Gastrocnemius medialis (tissue), 4 donors: ENCODE measurements around the gene PUM1.

ENCODE experiments used
- CTCF ChIP-seq, 5 experiments: fragments of 450-650 bp in 3 of 5; fragments of 200-600 bp in 2 of 5; sonication (generic) in 2 of 5; IDR thresholded peaks in 4 of 5; conservative IDR thresholded peaks in 1 of 5; 1 replicate in 4 of 5; 2 replicates in 1 of 5; pipeline ENCODE4 v1.5.1; 2016 to 2019; ENCODE audit warnings: antibody characterized with exemption in 5 of 5, mild to moderate bottlenecking in 3 of 5, moderate library complexity in 3 of 5
- POLR2A ChIP-seq, 2 donors: fragments of 450-650 bp; IDR thresholded peaks; one replicate each; pipeline ENCODE4 v1.6.1; 2017; ENCODE audit warnings: antibody characterized with exemption in 2 of 2, mild to moderate bottlenecking in 2 of 2, moderate library complexity in 2 of 2

- TF ChIP-seq CTCF (IDR thresholded peaks at IDR 0.05 in 4 of 5, conservative IDR thresholded peaks at IDR 0.05 in 1 of 5): no peak
- no peak for TF ChIP-seq POLR2A (IDR thresholded peaks at IDR 0.05)
These were observed 98.7 kb downstream of the PUM1 start for GRCh38 chr1:30966690-30967369.
